MCF 10A (cell line): ENCODE data around the gene STK32B. TPM values are rescaled to one million over a fixed set of nuclear protein-coding genes. Genes with fewer than 3 reads are reported as not detected.

ENCODE experiments used
- BruUV-seq: library from RNA; stranded (reverse); fragments of 400-500 nt; replicated peaks from 2 replicates; lab custom pipeline; 2021; lab: Mats Ljungman, UMichigan
- CTCF ChIA-PET: fragments of 300-600 bp; sonication (Branson Sonifier 250); formaldehyde crosslinking; extraction: SDS; loops from one replicate; lab custom pipeline; 2021; ENCODE audit warnings: antibody characterized with exemption, inconsistent platforms; lab: Yijun Ruan, JAX
- POLR2A ChIA-PET: fragments of 300-600, 350-650 bp; sonication (Branson Sonifier 250); formaldehyde crosslinking; extraction: SDS; loops from one replicate; lab custom pipeline; 2020; ENCODE audit warnings: antibody characterized with exemption, inconsistent platforms; lab: Yijun Ruan, JAX
- DNase-seq: peaks from one replicate; pipeline ENCODE4 v3.0.0-alpha.2; 2018; ENCODE audit not compliant: unreplicated experiment
- H3K27ac Mint-ChIP-seq: one replicate; pipeline ENCODE4 v1.8.0; 2022; ENCODE audit warnings: mild to moderate bottlenecking, low read depth, mixed read lengths; ENCODE audit not compliant: unreplicated experiment
- H3K27me3 Mint-ChIP-seq: one replicate; pipeline ENCODE4 v1.8.0; 2022; ENCODE audit warnings: mixed read lengths; ENCODE audit not compliant: insufficient read depth, unreplicated experiment
- H3K36me3 Mint-ChIP-seq: one replicate; pipeline ENCODE4 v1.8.0; 2022; ENCODE audit warnings: mild to moderate bottlenecking, moderate library complexity, mixed read lengths; ENCODE audit not compliant: insufficient read depth, unreplicated experiment
- H3K4me1 Mint-ChIP-seq: one replicate; pipeline ENCODE4 v1.8.0; 2022; ENCODE audit warnings: mixed read lengths; ENCODE audit not compliant: insufficient read depth, unreplicated experiment
- H3K4me3 Mint-ChIP-seq: one replicate; pipeline ENCODE4 v1.8.0; 2022; ENCODE audit warnings: mild to moderate bottlenecking, moderate library complexity, mixed read lengths; ENCODE audit not compliant: unreplicated experiment
- H3K9me3 Mint-ChIP-seq: one replicate; pipeline ENCODE4 v1.8.0; 2022; ENCODE audit warnings: mixed read lengths; ENCODE audit not compliant: unreplicated experiment
- CTCF ChIP-seq: fragments of 200-600 bp; IDR thresholded peaks from one replicate; pipeline ENCODE4 v1.8.0; 2022; ENCODE audit warnings: antibody characterized with exemption, mild to moderate bottlenecking; ENCODE audit not compliant: unreplicated experiment
- intact Hi-C: fragments of 100-400 bp; cut with micrococcal nuclease; formaldehyde crosslinking; loops from 2 replicates; pipeline ENCODE4 v1.14.1; 2022
- total RNA-seq: library from RNA; stranded (reverse); gene quantifications from 2 replicates; pipeline ENCODE4 v1.2.3, GENCODE V29; 2022

STK32B gene
- total RNA-seq, 1 experiment from 2014 or later = not detected

GRCh38 chr4:5300283-5300682 lies 249.0 kb downstream of the STK32B start:
- intact Hi-C loops = no loop called here
- no peak overlapping the region for H3K27ac Mint-ChIP-seq
- H3K27me3 Mint-ChIP-seq = no peaks in the 10 kb centered on the region
- no TSS peak for BruUV-seq
- CTCF ChIA-PET = no interaction called here
- peaks cover 21% of the 10 kb centered on the region for H3K9me3 Mint-ChIP-seq
- no peaks in the 10 kb centered on the region for H3K36me3 Mint-ChIP-seq
- POLR2A ChIA-PET = no interaction called here
- TF ChIP-seq CTCF = no peak
- DNase-seq = no peak
- H3K4me1 Mint-ChIP-seq = no peaks in the 10 kb centered on the region
- no peak overlapping the region for H3K4me3 Mint-ChIP-seq

- no peak for DNase-seq
- H3K27ac Mint-ChIP-seq = no peak overlapping the region
- no peaks in the 10 kb centered on the region for H3K4me1 Mint-ChIP-seq
- H3K4me3 Mint-ChIP-seq = no peak overlapping the region
- BruUV-seq = no TSS peak
- POLR2A ChIA-PET = no interaction called here
- intact Hi-C loops = no loop called here
- CTCF ChIA-PET = no interaction called here
- peaks cover 10% of the 10 kb centered on the region for H3K9me3 Mint-ChIP-seq
- no peaks in the 10 kb centered on the region for H3K27me3 Mint-ChIP-seq
- H3K36me3 Mint-ChIP-seq = no peaks in the 10 kb centered on the region
- TF ChIP-seq CTCF = no peak
Measured at GRCh38 chr4:5307928-5308327, 256.6 kb downstream of the STK32B start.

- CTCF ChIA-PET = no interaction called here
Measured at GRCh38 chr4:5322321-5322720, 271.0 kb downstream of the STK32B start.

GRCh38 chr4:5330339-5330989 lies 279.2 kb downstream of the STK32B start:
- DNase-seq = no peak
- no peaks in the 10 kb centered on the region for H3K4me1 Mint-ChIP-seq
- POLR2A ChIA-PET = no interaction called here
- no peak for TF ChIP-seq CTCF
- CTCF ChIA-PET = no interaction called here
- H3K9me3 Mint-ChIP-seq = peaks cover 14% of the 10 kb centered on the region
- H3K27me3 Mint-ChIP-seq = no peaks in the 10 kb centered on the region
- no peak overlapping the region for H3K4me3 Mint-ChIP-seq
- intact Hi-C loops = no loop called here
- BruUV-seq = no TSS peak
- H3K27ac Mint-ChIP-seq = no peak overlapping the region
- peaks cover 4% of the 10 kb centered on the region for H3K36me3 Mint-ChIP-seq

More at GRCh38 chr4:5322321-5322720, 271.0 kb downstream of the STK32B start:
- no peak overlapping the region for H3K27ac Mint-ChIP-seq
- no peaks in the 10 kb centered on the region for H3K4me1 Mint-ChIP-seq
- H3K9me3 Mint-ChIP-seq = peaks cover 30% of the 10 kb centered on the region
- POLR2A ChIA-PET = interaction anchor here (0.6 kb wide), 1 partner anchor 859 kb away, joined by 3 read pairs; no protein-coding TSS in a partner anchor
- intact Hi-C loops = no loop called here
- BruUV-seq = no TSS peak
- no peak for TF ChIP-seq CTCF
- peaks cover 5% of the 10 kb centered on the region for H3K36me3 Mint-ChIP-seq
- DNase-seq = no peak
- no peaks in the 10 kb centered on the region for H3K27me3 Mint-ChIP-seq
- H3K4me3 Mint-ChIP-seq = no peak overlapping the region
